Epithelial cell of proximal tubule (primary cell): ENCODE data around the gene GINS2. TPM values are rescaled to one million over a fixed set of nuclear protein-coding genes. Genes with fewer than 3 reads are reported as not detected.

Experiments
- DNase-seq: peaks from one replicate; pipeline ENCODE4 v3.0.0-alpha.2; 2011; ENCODE audit warnings: low read depth
- H3K4me3 ChIP-seq: 2 replicates; pipeline ENCODE4 v1.5.1; 2011; ENCODE audit warnings: low read depth, mild to moderate bottlenecking, low read length
- total RNA-seq: library from RNA; depleted of rRNA; stranded (reverse); fragments of >200 nt; gene quantifications from 2 replicates; pipeline ENCODE4 v1.2.3, GENCODE V29; 2015
- TF ChIP-seq, protein P1 (sequence below): conservative IDR thresholded peaks from 2 replicates; pipeline ENCODE4 v1.5.1; 2012; ENCODE audit warnings: low read depth, mild to moderate bottlenecking, low read length

Gene GINS2
- total RNA-seq, 1 donor from 2014 or later: 40.2 TPM

DNA sequence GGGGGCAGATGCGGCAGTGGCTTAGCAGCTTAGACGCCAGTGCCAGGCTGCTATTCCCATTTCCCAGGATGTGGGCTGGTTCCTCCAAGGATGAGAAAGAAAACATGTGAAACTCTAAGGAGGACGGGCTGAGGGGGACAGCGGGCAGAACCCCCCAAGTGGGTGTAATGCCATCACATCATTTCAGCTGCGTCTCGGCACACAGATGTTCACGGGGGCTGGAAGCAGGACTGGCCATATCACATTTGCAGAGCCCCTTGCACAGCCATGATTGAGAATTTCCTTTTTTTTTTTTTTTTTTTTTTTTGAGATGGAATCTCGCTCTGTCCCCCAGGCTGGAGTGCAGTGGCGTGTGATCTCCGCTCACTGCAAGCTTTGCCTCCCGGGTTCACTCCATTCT, 15.3 kb upstream of the GINS2 start:
- TF ChIP-seq, protein P1, sequence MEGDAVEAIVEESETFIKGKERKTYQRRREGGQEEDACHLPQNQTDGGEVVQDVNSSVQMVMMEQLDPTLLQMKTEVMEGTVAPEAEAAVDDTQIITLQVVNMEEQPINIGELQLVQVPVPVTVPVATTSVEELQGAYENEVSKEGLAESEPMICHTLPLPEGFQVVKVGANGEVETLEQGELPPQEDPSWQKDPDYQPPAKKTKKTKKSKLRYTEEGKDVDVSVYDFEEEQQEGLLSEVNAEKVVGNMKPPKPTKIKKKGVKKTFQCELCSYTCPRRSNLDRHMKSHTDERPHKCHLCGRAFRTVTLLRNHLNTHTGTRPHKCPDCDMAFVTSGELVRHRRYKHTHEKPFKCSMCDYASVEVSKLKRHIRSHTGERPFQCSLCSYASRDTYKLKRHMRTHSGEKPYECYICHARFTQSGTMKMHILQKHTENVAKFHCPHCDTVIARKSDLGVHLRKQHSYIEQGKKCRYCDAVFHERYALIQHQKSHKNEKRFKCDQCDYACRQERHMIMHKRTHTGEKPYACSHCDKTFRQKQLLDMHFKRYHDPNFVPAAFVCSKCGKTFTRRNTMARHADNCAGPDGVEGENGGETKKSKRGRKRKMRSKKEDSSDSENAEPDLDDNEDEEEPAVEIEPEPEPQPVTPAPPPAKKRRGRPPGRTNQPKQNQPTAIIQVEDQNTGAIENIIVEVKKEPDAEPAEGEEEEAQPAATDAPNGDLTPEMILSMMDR: no peak
- no peak overlapping the region for H3K4me3 ChIP-seq
- DNase-seq: no peak

DNA sequence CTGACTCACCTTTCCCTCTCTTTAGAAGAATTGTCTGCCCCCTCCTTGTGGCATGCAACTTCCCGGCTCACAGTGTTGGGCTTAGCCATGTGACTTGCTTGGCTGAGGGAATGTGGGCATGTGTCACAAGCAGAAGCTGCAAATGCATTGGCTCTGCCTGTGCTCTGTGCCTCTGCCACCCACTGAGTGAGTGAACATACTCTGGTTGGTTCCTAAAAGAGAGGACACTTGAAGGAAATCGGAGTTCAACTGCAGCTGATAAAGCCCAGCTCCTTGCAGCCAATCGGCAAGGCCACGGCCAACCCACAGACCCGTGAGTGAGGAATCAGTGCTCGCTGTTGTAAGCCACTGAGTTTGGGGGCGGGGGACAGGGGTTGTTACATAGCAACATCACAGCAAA, 10.9 kb upstream of the GINS2 start:
- no peak overlapping the region for H3K4me3 ChIP-seq
- DNase-seq: no peak
- TF ChIP-seq, protein P1: no peak

DNA sequence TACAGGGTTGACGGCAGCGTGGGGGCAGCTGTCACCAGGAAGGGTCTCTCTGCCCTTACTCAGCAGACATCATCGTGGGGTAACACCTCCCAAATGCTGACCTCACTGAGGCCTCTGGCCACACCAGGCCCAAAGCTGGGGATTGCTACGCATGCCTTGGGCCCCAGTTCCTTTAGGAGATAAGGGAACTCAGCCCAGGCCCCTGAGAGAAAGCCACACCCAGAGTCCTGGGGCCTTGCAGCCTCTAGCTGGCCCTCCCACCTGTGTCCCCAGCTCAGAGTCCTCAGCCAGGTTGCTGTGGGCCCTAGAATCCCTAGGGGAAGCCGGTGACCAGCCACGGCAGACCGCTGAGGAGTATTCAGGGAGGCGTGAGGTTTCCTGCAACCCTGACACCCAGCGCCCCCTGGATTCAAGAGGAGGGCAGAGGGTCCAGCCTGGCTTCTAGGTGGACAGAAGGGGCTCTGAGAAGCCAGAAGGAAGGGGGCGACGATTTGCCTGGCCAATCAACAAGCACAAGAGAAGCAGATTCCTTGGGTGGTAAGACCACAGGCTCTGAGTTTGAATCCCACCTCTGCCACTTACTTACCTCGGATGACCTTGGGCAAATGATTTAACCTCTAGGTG, 10.3 kb upstream of the GINS2 start:
- DNase-seq: no peak
- H3K4me3 ChIP-seq: no peak overlapping the region
- TF ChIP-seq, protein P1: no peak

DNA sequence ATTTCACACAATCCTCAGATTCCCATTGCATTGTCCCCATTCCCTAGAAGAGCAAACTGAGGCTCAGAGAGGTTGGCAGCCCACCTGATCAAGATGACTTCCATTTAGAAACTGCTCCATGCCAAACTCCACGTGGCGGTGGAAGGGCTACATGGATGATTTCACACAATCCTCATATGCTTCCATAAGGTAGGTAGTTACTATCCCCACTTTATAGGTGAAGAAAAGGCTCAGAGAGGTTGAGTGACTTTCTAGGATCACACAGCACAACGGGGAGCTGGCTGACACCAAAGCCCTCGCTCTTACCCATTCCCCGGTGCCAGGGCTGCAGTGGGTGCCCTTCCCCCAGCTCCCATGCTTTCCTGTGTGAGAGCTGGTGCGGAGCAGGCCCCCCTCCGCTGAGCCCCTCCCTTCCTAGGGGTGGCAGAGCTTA, 9.7 kb upstream of the GINS2 start:
- TF ChIP-seq, protein P1: no peak
- H3K4me3 ChIP-seq: no peak overlapping the region
- no peak for DNase-seq

DNA sequence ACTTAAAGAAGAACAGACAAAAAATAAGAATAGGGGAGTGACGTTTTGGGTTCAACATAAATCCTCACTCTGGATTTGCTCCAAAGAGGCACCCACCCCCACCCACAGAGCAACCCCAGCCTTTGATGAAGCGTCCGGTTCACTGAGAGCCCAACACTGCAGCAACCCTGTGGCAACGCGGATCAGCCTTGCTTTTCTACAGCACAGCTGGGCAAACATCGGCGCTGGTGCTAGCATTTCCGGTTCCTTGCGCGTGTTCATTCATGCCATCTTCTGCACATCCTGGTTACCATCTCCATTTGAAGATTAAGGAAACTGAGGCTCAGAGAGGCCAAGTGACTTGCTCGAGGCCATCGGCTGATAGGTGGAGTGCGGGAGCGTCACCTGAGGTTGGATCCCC, 8.7 kb upstream of the GINS2 start:
- no peak for DNase-seq
- TF ChIP-seq, protein P1: no peak
- no peak overlapping the region for H3K4me3 ChIP-seq

DNA sequence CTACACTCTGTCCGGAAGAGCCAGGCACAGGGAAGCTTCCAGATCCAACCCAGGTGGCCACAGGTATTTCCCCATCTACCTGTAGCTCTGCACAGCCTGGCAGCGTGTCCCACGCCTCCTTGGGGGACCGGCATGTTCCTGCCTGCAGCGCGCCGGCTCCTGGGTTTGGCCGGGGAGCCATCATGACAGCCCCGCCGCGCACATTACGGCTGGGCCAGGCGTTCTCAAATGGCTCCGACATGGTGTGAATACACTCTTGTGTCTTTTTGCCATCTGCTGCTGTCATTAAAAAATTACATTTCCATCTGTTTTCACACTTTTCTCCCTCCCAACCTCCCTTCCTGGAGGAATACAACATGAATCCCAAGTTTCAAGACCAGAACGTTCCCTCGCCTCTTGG, 8.0 kb upstream of the GINS2 start:
- H3K4me3 ChIP-seq: no peak overlapping the region
- DNase-seq: no peak
- TF ChIP-seq, protein P1: no peak
